ENCODE measurements around the gene DLG2. TPM values are rescaled to one million over a fixed set of nuclear protein-coding genes. Genes with fewer than 3 reads are reported as not detected.

DLG2 gene
- total and polyA plus RNA-seq, 2 of the 8 experiments (the other 6 are each of a cell fraction or from before 2014, with no cell fraction given) = 1.7 to 14.3 TPM

GRCh38 chr11:83694191-83694910, 1932.8 kb downstream of the DLG2 start:
- Histone ChIP-seq H3K79me2 (ENCODE audit: control insufficient read depth in 1 of 2, insufficient read depth in 2 of 2, low read length in 2 of 2) (no peaks in the 10 kb centered on the region), H4K91ac (replicated peaks; ENCODE audit: insufficient read length, low read length) (no peak overlapping the region), H4K5ac (ENCODE audit: insufficient read length, low read depth, low read length) (no peak overlapping the region), H3K56ac (replicated peaks; ENCODE audit: insufficient read length, low read depth, low read length) (no peak overlapping the region), H3K4me2 (ENCODE audit: insufficient read depth in 1 of 2, low read depth in 2 of 2, low read length in 2 of 2) (no peak overlapping the region), H3K9me3 (ENCODE audit: insufficient read depth in 2 of 2, low read depth in 1 of 2, low read length in 1 of 2) (no peaks in the 10 kb centered on the region), H3K14ac (ENCODE audit: insufficient read length) (no peak overlapping the region), H3K27ac (ENCODE audit: low read depth, low read length) (no peak overlapping the region), H3K27me3 (replicated peaks in 1 of 4; ENCODE audit: control insufficient read depth in 3 of 4, extremely low read depth in 1 of 4, insufficient read depth in 3 of 4, low read length in 3 of 4) (no peaks in the 10 kb centered on the region), H2BK120ac (replicated peaks; ENCODE audit: low read depth, low read length) (no peak overlapping the region), H4K20me1 (replicated peaks in 1 of 2; ENCODE audit: control insufficient read depth in 1 of 2, insufficient read depth in 2 of 2, low read length in 2 of 2) (no peaks in the 10 kb centered on the region), H2BK15ac (ENCODE audit: low read length) (no peak overlapping the region), H3K4ac (replicated peaks; ENCODE audit: insufficient read length, low read depth, low read length) (no peak overlapping the region), H3K36me3 (ENCODE audit: control insufficient read depth in 2 of 4, insufficient read depth in 4 of 4, low read length in 3 of 4) (no peaks in the 10 kb centered on the region), H2AK5ac (ENCODE audit: low read depth, low read length) (no peak overlapping the region), H3K23me2 (ENCODE audit: low read depth, low read length) (no peaks in the 10 kb centered on the region), H2AFZ (ENCODE audit: low read length) (no peak overlapping the region), H3K18ac (ENCODE audit: extremely low read depth, low read length) (no peak overlapping the region), H3K23ac (ENCODE audit: insufficient read length) (no peak overlapping the region), H2BK5ac (ENCODE audit: low read depth, low read length) (no peak overlapping the region), H3K79me1 (ENCODE audit: low read depth, low read length) (no peaks in the 10 kb centered on the region; the same call in 1 of the 2 replicates), H3K4me3 (ENCODE audit: extremely low read depth in 1 of 4, insufficient read depth in 2 of 4, low read depth in 3 of 4, low read length in 4 of 4) (no peak overlapping the region), H2BK20ac (ENCODE audit: low read length) (no peak overlapping the region), H2BK12ac (ENCODE audit: low read depth, low read length) (no peak overlapping the region), H4K8ac (ENCODE audit: extremely low read depth, insufficient read depth, low read length) (no peak overlapping the region), H3K4me1 (replicated peaks in 1 of 4; ENCODE audit: control insufficient read depth in 3 of 4, insufficient read depth in 4 of 4, low read length in 3 of 4) (peaks cover 0 to 5% (median 1%) of the 10 kb centered on the region in 4 experiments; a peak in 1 of 7 replicates), H3K9ac (replicated peaks in 1 of 4; ENCODE audit: extremely low read depth in 1 of 4, low read depth in 3 of 4, low read length in 3 of 4) (no peak overlapping the region)
- ChIA-PET POLR2A (ENCODE audit: partially characterized antibody) (interaction anchor here (0.7 kb wide), 1 partner anchor 10 kb away, joined by 3 read pairs; no protein-coding TSS in a partner anchor), CTCF (ENCODE audit: partially characterized antibody) (interaction anchor here (0.6 to 1.8 kb wide), 8 partner anchors 8 to 1104 kb away, joined by 3 to 5 read pairs (median 3); no protein-coding TSS in a partner anchor)
- WGBS, 2 experiments (ENCODE audit: extremely low coverage in 1 of 2, insufficient coverage in 1 of 2, insufficient read length in 1 of 2, insufficient replicate concordance in 2 of 2, low coverage in 1 of 2, low lambda C conversion rate in 2 of 2, missing lambda C conversion rate in 1 of 2) = 82% methylated on average over 10 of the region's 10 CpGs; no CpG with 5 or more reads in 1 of the 2 experiments
- FAIRE-seq = no peak
- DNase-seq (ENCODE audit: low read depth in 1 of 2, low spot score in 2 of 2) = no peak
- no peak for TF ChIP-seq SP1 (IDR thresholded peaks at IDR 0.05; ENCODE audit: low read depth, low read length)
- TF ChIP-seq CTBP2 (IDR thresholded peaks at IDR 0.05; ENCODE audit: borderline replicate concordance, insufficient read depth, insufficient read length, low read length) = no peak
- TF ChIP-seq ZNF274 (IDR thresholded peaks at IDR 0.05; ENCODE audit: borderline replicate concordance, extremely low read depth, low read length) = no peak
- no peak for TF ChIP-seq KDM4A (IDR thresholded peaks at IDR 0.05; ENCODE audit: low read depth, low read length, severe bottlenecking)
- no peak for TF ChIP-seq BRCA1 (IDR thresholded peaks at IDR 0.05; ENCODE audit: low read depth, low read length)
- TF ChIP-seq CHD1 (IDR thresholded peaks at IDR 0.05; ENCODE audit: low read depth, low read length) = no peak
- TF ChIP-seq SUZ12 (IDR thresholded peaks at IDR 0.05; ENCODE audit: low read length) = no peak
- no peak for TF ChIP-seq HDAC2 (IDR thresholded peaks at IDR 0.05; ENCODE audit: borderline replicate concordance in 1 of 2, low read depth in 2 of 2, low read length in 2 of 2)
- TF ChIP-seq, protein P1, sequence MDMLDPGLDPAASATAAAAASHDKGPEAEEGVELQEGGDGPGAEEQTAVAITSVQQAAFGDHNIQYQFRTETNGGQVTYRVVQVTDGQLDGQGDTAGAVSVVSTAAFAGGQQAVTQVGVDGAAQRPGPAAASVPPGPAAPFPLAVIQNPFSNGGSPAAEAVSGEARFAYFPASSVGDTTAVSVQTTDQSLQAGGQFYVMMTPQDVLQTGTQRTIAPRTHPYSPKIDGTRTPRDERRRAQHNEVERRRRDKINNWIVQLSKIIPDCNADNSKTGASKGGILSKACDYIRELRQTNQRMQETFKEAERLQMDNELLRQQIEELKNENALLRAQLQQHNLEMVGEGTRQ (IDR thresholded peaks at IDR 0.05; ENCODE audit: low read length) = no peak
- no peak for TF ChIP-seq KDM5A (IDR thresholded peaks at IDR 0.05; ENCODE audit: low read length)
- no peak for TF ChIP-seq SP2 (IDR thresholded peaks at IDR 0.05; ENCODE audit: low read length)
